ENCODE measurements around the gene CD300LF. TPM values are rescaled to one million over a fixed set of nuclear protein-coding genes. Genes with fewer than 3 reads are reported as not detected.

The CD300LF gene
- total and polyA plus RNA-seq, 2 experiments from 2014 or later = not detected

- TF ChIP-seq ZNF462 (CRISPR knock-in tag; IDR thresholded peaks at IDR 0.05) = no peak
- TF ChIP-seq NANOG (IDR thresholded peaks at IDR 0.05; ENCODE audit: borderline replicate concordance) = no peak
- TF ChIP-seq ZNF331 (CRISPR knock-in tag; IDR thresholded peaks at IDR 0.05; ENCODE audit: low read depth) = no peak
- TF ChIP-seq EZH2 (IDR thresholded peaks at IDR 0.05; ENCODE audit: low read depth, unreplicated experiment) = no peak
- TF ChIP-seq STAT1 (IDR thresholded peaks at IDR 0.05; ENCODE audit: unreplicated experiment) = no peak
- no peak for TF ChIP-seq ZNF114 (CRISPR knock-in tag; IDR thresholded peaks at IDR 0.05)
- TF ChIP-seq EZH2phosphoT487 (IDR thresholded peaks at IDR 0.05; ENCODE audit: unreplicated experiment) = no peak
- TF ChIP-seq REST (IDR thresholded peaks at IDR 0.05; ENCODE audit: unreplicated experiment) = no peak
- no peak for TF ChIP-seq ETS1 (IDR thresholded peaks at IDR 0.05)
Measured at GRCh38 chr17:74680213-74680612, 32.5 kb downstream of the CD300LF start (continued).

Data from GM23338 (cell line).